ENCODE measurements around the gene TNRC6C.

Gene TNRC6C

DNA sequence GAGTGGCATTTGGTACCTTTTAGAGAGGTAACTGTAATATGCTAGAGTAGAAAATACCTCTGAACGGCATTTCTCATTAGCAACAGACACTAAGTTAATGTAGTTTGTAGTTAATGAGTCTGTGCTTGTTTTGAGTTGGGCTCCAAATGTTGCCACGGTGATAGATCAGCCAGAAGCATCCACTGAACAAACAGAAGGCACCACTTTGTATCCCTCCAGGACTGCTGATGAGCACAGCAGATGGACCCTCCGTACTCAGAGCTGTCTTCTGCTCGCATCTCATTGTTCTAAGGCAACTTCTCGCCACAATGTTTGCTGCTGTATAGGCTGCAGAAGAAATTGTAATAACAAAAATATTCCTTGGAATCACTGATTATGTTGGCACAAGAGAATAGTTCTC lies 56.1 kb downstream of the TNRC6C start:
- no peak for DNase-seq

DNA sequence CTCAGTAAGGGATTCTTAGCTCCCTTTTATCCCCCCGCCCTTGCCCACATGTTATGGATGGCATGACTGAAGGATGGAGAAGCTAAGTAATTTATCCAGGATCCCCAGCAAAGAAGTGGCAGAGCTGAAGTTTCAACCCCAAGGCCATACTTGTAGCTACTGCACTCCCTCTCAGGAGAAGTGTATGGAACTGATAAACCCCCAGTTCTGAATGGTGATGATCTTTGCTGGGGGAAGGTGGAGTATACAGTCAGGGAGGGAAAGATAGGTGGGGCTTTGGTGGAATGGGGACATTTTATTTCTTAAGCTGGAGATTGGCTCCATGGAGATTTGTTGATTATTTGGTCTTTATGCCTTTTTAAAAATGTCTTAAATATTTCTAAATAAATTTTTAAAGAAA lies 58.3 kb downstream of the TNRC6C start:
- no peak for DNase-seq

GRCh38 chr17:78019367-78019975 lies 61.0 kb downstream of the TNRC6C start:
- DNase-seq: peak; percentile 51

DNA sequence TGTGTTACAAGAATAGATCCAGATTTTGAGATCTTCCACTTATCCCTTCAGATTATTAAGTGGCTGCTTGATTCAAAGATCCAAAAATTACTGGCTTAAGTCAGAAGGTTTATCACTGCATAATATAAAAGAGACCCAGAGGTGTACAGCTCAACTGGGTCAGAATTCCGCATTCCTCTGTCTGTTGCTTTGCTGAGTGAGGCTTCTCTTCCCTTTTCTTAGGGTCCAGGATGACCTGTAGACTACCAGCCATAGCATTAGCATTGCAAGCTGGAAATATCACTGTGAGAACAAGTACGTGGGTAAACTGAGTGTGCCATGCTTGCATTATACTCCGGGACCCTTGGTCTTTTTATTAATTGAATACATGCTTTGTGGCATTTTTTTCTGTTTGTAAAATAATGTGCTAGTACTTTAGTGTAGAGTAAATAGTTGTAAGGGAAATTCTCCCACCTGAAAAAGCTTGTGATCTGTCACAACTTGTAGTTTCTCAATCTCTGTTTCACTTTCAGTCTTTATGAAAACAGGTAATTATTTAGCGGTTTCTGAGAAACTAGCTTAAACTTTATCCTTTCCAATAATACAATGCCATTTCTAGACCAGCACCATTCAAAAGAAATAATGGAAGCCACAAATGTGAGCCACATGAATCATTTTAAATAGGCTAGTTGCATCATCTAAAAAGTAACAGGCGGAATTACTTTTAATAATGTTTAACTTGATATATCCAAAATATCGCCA lies 61.6 kb downstream of the TNRC6C start:
- DNase-seq: no peak

GRCh38 chr17:78020717-78021108 lies 62.2 kb downstream of the TNRC6C start:
- DNase-seq: peak; percentile 20

DNA sequence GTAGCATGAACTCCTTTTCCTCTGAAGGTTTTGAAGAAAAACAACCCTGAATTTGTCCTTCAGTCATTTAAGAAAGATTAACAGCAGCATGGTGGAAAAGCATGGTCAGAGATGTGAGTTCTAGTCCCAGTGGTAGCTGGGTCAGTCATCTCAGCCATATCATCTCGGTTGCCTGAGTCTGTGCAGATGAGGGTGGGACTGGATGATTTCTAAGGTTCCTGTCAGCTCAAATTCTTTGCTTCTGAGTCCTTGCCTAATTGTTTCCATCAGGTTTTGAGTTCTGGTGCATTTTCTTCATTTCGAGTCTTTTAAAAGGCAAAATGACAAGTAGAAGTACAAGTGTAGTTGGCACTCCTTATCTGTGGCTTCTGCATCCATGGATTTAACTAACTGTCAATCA lies 63.9 kb downstream of the TNRC6C start:
- DNase-seq: peak; percentile 66

- DNase-seq: no peak
These were observed 64.5 kb downstream of the TNRC6C start for GRCh38 chr17:78023042-78023441.

DNA sequence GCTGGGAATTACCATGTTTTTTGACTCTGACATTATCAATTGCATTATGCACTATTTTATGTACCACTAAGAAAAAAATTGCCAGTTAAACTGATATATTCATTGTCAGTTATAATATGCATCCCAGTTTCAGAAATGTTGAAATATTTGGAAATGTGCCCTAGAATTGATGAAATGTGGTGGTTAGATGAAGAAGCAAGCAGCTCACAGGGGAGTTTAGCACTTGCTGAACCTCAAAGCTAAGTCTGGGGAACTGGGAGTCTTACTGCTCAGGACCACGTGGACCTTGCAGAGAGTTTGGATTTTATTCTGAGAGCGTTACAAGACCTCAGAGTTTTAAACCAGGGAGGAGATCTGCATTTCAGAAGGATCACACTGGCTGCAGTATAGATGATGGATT lies 67.9 kb downstream of the TNRC6C start:
- DNase-seq: peak; percentile 45

DNA sequence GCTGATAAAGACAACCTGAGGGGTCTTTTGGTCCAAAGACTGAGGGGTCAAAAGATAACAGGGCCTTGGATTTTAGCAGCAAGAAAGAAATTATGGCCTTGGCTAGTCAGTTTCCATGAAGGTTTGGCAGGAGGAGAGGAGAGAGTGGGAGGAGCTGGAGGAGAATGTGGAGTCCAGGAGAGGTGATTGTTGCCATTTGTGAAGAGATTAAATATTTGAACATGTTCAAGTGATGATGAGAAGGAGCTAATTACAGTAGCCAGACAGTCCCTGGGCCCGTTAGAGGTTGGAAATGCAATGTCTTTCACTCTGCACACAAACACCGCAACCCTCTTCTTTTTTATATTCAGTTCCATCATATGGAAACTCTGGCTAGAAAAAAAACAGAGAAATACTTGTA lies 68.6 kb downstream of the TNRC6C start:
- no peak for DNase-seq

GRCh38 chr17:78029697-78030096 lies 71.2 kb downstream of the TNRC6C start:
- DNase-seq: no peak

DNA sequence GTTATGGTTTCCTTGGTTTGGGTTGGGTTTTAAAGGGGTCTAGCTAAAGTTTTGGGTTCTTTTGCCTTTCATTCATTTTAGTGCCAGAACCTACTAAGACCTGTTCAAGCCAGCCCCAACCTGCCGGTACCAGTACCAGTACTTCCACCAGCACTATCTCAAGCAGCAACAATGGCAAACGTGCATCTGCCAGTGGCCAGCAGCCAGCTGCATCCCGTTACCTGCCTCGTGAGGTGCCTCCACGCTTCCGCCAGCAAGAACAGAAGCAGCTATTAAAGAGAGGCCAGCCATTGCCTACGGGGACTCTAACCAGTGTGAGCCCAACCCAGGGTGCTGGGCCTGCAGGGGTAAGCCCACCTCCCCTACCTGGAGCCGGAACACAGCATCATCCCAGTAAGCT lies 72.9 kb downstream of the TNRC6C start:
- DNase-seq: no peak

GRCh38 chr17:78032166-78032565 lies 73.7 kb downstream of the TNRC6C start:
- peak; percentile 46 for DNase-seq

GRCh38 chr17:78034429-78035091 lies 76.1 kb downstream of the TNRC6C start:
- DNase-seq: peak; percentile 46

- no peak for DNase-seq
These were observed 78.8 kb downstream of the TNRC6C start for GRCh38 chr17:78037280-78037679.

- DNase-seq: no peak
These were observed 80.3 kb downstream of the TNRC6C start for GRCh38 chr17:78038748-78039288.

GRCh38 chr17:78039581-78039980 lies 81.1 kb downstream of the TNRC6C start:
- no peak for DNase-seq

DNA sequence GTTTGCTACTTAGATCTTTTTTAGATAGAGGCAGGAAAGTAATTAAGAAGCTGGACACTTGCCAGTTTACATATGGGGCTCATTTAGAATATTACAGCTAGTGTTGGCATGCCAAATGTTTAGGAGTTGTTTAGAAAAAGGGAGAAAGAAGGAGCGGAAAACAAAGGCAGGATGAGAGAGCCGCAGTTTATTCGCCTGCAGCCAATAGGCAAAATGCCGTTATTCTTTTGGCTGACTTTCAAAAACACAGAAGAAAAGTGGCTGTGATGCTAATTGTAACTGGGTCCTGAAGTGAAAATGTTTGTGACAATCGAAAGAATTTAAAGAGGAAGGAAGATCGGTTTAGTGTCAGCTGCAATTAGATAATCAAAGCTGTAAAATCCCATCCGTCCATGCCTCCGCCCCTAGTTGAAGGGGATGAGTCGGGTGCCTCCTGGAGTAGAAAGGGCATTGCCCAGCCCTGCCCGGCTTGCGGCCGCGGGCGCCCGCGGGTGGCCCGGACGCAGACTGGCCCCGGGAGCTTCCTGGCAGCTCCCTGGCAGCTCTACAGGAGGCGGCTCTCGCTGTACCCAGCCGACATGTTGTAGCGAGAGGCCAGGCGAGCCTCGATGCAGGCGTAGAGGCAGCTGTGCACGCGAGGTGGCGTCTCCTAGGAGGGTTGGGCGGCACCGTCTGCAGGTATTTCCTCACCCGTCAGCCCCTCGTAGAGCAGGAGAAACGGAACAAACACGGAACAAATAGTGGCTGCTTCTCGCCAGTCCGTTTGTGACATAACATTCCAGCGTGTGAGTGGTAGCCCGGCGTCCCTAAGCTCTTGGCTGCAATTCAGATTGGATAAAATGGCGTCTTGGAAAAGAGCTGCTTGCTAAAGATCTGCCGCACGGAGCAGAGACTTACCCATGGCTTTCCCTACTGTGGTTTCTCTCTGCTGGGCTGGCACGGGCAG lies 82.2 kb downstream of the TNRC6C start:
- peak; percentile 42 for DNase-seq

GRCh38 chr17:78041386-78042179 lies 83.1 kb downstream of the TNRC6C start:
- peak; percentile 20 for DNase-seq

GRCh38 chr17:78042542-78042941 lies 84.0 kb downstream of the TNRC6C start:
- DNase-seq: no peak

DNA sequence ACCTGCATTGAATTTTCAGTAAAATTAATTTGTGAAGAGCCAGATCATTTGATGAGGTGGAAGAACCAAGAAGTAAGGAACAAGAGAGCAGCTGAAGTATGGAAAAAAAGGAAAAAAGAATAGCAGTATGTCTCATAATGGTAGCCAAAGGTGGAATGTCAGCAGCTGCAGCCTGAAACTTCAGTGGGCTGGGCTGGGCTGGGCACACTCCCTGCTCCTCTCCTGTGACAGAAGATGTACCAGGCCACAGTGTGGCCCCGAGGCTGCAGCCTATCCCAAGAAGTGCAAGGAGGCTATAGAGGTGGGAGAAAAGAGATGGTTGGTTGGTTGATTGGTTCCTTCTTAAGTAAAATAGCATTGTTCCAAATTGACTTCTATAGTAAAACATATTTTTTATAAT lies 84.5 kb downstream of the TNRC6C start:
- DNase-seq: no peak

- no peak for DNase-seq
These were observed 85.9 kb downstream of the TNRC6C start for GRCh38 chr17:78044280-78044835.

GRCh38 chr17:78045316-78045715 lies 86.8 kb downstream of the TNRC6C start:
- no peak for DNase-seq
